Iris pigment epithelial cell (primary cell): ENCODE measurements around the gene LRMDA.
"Not testable (repeated sequence)": the region's sequence is repeated elsewhere in the genome, so short reads cannot be mapped to it uniquely, and the experiment has no call there.

Experiments
- DNase-seq: peaks from one replicate; pipeline ENCODE4 v3.0.0-alpha.2; 2011; ENCODE audit warnings: low read depth

Gene LRMDA

DNA sequence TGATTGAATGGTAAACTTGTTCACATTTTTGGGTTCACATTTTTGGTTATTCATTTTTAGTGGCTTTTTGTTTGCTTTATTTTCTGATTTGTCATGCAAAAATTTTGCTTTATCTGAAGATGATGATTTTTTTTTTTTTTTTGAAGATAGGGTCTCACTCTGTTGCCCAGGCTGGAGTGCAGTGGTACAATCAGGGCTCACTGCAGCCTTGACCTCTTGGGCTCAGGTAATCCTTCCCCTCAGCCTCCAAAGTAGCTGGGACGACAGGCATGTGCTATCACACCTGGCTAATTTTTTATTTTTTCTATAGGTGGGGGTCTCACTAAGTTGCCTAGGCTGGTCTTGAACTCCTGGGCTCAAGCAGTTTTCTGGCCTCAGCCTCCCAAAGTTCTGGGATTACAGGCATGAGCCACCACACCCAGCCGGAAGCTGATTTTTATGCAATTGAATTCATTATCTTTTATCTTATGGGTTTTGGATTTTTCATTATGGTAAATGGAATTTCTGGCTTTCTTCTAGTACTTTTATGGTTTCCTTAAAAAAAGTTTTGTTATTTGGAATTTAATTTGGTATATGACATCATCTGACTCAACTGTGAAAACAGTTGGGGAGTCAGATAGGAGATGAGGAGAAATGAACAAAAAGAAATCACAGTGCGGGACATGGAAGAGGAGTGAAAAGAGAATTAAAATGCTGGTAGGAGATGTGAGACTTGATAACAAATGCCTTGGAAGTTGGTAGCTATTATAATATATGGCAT, 158.7 kb downstream of the LRMDA start:
- no peak for DNase-seq

- no peak for DNase-seq
These were observed 160.8 kb downstream of the LRMDA start for GRCh38 chr10:75592151-75592787.

DNA sequence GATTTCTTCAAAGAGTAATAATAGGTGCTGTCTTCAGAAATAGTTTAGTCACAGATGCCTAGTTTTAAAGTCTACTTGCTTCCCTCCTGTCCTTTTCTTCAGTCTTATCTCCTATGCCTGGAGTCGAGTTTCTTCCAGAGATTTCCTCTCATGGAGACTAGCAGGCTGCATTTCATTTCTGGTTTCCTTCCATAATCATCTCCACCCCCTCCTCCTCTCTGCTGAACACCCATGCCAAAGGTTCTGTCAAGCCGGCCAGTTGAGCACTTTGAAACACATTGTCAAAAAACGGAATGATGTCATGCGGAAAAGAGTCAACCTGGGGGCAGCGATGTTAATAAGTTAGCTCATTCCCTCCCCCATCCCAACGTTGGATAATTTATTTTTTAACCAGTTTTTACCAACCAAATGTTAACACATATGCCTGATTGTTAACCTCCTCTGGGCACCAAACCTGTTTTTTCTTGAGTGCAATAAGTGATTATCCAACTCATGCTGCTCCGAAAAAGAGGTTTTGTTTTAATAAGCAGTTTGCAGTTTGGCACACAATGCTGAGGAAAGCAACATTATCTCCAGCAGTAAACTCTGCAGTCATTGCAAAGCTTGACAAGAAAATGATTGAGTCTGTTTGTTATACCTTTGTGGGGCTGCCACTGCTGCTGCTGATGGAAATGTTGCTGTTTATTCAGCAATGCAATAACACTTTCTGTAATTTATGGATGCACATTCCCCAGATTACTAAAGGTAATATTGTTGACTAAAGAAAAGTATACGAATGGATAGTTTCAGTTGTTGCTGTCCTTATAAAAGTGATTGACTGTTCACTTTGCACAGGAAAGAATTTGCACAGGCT, 161.6 kb downstream of the LRMDA start:
- DNase-seq, result no peak

DNA sequence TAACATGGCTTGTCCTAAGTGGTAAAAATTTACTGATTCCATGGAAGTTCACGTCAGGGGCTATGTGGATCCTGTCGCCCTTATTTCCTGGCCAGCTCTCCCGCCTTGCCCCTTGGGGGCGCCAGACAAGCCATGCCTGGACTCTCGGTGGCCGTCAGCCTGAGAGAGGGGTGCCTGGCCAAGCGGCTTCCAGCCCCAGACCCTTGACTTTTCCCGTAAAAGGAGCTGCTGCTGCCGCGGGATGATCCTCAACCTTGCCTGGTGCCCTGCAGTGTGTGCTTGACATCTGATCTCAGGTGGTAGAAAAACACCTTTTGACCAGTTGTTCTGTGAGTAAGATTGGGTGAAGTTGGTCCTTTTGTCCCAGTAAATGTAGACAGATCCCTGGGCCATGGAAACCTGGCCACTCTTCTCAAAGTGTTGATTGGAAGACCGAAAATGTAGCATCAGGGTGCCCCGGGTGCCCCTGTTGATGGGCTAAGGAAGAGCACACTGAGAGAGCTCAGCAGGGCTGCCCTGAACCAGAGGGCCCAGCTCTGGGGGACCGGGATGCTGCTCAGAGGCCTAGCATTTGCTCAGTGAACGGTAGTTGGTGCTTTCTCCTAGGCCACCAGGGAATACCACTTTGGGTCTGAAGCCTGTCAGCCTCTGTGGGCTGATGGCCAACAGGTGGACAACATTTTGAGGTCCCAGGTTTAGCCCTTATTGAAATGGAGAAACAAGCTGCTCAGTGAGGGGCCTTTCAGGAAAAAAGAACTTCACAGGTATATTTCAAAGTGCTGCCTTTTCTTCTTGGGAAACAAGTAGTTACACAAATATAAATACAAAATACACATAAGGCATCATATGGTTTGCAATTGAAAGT, 162.5 kb downstream of the LRMDA start:
- no peak for DNase-seq

DNA sequence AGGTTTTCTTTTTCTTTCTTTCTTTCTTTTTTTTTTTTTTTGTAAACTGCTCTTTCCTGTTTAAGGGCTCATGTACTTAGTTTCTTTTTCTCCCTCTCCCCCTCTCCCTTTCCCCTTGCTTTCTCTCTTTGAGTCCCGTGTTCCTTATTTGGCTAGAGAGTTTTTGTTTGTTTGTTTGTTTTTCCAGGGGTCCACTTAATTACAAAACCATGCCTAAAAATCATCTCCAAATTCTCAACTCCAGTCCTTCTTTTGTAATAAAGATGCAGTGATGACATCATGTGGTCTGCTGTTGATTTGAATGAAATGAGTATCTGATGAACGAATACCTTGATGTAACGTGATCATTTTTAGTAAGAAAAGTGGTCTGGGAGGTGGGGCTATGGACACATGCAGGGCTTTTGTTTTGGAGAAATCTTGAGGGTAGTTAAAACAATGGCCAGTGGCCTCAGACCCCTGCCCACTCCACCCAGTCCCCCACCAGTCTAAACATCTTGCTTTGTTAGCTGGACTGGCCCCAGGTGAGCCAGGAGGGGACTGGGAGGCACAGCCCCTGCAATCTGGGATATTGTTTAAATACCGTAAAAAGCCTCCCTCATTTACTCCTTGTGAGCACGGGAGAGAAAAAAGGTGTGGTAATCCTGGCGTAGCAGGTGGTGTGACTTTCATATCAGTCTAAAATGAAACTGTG, 165.7 kb downstream of the LRMDA start:
- no peak for DNase-seq

DNA sequence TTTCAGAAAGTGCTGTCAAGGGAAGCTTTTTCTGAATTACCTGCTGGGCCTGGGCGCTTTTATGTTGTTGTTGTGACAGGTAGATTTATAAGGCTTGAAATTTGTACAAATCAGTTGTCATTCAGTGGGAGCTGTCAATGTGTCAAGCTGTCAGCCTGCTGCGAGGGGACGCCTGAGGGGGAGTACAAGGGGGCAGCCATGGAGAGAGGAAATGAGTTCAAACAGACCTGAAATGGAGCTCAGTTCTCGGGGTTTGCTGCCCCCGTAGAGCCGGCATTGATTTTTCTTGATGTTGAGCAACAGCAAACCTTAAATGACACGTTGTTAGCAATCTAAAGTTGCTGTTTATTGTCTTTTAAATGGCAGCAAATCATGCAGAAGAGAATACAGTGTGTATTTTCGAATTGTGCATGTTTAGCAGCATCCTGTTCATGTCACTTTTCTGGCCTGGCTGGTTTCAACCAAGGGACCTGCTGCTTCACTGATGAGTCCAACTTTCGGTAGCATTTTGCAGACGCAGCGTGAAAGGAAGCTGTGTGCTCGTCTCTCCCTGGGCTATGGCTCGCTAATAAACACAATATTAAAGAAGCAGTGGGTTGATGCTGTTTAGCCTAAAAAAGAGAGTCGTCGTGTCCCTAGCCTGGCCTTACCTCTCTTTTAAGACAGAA, 166.5 kb downstream of the LRMDA start:
- DNase-seq, result no peak

DNA sequence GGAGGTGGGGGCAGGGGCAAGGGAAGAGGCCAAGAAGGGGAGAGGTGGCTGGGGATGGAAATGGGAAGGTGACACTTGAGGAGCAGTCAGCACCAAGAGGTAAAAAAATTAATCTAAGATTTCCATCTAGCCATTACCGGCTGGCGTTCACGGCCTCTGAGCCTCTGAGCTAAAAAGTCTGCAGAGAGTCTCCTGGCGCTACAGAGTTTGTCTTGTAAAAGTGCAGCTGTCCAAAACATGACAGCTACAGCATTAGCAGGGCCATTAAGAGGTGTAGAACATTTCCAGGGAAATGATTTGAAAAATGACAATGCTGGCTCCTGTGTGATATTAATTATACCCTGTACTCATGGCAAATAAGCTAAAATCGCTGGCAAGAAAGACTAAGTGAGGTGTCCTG, 167.6 kb downstream of the LRMDA start:
- DNase-seq, result no peak

GRCh38 chr10:75599875-75600648, 168.6 kb downstream of the LRMDA start:
- DNase-seq, result no peak

DNA sequence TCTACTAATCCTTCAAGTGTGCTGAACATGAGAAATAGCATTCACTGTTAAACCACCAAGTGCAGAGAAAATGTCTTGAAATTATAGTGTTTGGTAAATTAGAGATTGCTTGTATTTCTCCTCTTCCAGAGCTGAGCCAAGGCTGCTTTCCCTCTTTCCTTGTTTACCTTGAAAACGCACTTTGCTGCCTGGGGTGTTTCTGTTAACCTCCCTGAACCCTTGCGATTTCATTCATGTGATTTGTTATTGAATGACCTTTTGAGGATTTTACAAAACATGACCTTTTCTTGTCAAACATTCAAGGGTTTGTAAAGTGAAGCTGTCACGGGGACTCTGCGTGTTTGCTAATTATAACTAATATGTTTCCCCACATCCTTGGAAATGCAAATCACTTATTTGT, 169.4 kb downstream of the LRMDA start:
- DNase-seq, result no peak

GRCh38 chr10:75602341-75602740, 170.9 kb downstream of the LRMDA start:
- no peak for DNase-seq

GRCh38 chr10:75605096-75605495, 173.7 kb downstream of the LRMDA start:
- DNase-seq, result no peak

- DNase-seq, result not testable (repeated sequence)
These were observed 174.4 kb downstream of the LRMDA start for GRCh38 chr10:75605795-75606194.

DNA sequence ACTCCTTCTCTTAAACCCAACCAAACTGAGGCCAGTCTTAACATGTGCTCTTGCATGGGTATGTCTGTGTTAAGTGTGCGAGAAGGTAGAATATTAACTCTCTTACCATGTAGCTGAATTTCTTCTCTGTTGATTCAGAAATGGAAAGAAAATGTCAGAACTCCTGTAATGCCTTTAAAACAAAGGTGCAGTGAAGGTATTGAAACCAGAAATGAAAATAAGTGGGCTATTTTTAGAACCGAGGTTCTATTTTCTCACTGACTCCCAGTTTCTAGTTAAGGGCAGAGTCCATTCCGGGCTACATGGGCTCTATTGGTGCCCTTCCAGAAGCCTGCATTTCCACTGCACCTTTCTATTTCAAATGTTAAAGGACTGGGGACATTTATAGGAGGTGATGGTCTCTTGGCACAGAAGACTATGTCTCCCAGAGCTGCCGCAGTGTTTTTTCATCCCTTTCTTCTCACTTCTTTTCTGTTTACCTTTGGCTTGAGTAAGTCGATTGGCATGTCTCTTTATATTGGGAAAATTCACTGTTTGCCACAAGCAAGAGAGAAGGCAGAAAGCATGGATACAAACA, 174.9 kb downstream of the LRMDA start:
- peak; percentile 1 for DNase-seq

GRCh38 chr10:75607576-75607975, 176.2 kb downstream of the LRMDA start:
- no peak for DNase-seq

DNA sequence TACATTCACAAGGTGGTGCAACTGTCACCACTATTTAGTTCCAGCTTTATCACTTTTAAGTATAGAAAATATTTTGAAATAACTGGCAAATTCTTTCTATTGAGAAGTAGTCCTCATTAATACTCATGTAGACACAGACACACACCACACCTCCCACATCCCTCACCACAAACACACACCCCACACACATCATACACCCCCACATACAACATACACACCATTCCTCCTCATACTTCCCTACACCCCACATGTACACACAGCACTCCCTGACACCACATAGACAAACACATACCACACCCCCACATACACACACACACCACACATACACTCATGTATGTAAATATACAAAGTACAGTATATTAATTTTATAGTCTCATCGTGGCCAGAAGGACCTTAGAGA, 178.8 kb downstream of the LRMDA start:
- DNase-seq, result no peak

DNA sequence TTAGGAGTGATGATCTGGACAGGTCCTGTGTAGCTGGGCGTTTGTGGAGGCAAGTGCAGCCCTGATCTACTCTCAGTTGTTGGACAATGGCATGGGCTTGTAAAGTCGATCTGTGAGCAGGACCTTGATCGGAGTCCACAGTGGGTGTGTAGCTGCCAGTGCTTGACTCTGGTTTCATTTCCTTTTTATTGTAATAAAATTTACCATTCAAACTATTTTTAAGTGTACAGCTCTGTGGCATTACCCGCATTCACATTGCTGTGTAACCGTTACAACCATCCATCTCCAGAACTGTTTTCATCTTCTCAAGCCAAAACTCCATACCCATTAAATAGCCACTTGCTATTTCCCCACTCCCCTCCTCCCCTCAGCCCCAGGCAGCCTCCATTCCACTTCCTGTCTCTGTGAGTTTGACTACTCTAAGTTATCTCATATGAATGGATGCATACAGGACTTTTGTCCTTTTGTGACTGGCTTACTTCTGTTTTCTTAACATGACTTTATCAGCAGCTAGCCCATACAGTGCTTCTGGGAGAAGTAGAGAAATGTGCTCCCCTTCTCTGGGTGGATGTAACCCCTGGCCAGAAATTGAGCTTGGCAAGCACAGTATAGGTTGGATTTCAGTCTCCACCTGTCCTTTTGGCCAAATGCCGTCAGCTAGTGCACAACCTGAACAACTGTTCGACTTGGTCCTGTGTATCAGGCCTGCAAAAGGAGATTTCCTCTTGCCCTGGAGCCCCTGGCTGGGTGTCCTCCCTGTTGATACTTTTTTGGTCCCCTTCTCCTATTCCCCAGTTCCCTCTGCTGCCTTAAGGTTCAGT, 180.0 kb downstream of the LRMDA start:
- DNase-seq, result no peak

DNA sequence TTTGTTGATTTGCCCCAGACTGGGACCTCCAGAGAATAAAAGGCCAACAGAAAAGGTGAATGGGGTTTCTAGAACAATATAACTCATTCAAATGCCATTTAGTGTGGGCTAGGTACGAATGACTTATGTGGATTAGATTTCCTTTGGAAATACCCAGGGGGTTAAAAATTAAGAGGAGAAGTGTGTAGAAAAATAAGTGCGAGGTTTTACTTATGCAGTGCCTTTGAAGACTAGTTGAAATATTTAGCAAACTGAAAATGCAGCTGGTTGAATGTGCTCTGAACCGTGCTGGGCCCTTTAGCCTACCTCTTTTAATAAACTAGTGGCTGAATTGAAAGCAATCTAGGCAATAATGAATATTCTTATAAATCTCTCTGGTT, 180.6 kb downstream of the LRMDA start:
- no peak for DNase-seq

DNA sequence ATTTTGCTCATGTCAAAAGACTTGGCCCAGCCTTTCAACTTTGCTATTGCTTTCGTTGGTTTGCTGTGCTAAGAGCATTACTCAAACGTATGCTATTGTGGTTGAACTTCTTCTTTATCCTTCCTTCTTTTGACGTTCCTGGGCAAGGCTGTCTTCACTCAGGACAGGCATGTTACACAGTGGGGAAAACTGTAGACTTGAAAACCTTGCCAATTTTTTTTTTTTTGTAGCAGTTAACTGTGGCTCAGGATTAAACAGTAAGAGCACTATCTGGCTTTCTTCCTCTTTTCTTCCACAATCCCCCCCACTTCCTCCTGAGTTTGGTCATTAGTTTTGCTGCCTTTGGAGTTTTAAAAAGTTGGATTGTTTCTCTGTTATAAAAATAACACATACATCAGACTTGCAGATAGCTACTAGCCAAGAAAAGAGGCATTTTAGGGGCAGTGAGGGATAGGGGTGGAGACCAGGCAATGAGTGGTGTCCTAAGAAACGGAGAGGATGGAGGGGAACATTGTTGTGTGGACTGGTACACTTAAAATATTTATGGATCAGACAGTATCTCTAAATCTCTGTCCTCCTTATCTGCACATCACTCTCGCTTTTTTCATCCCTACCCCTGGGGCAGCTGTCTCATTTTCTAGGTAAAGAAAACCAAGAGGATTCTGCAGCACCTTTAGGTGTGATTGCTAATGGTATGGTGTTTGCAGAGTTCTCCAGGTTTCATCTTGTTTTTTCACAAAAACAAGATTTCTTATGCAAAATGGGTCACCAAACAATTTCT, 181.7 kb downstream of the LRMDA start:
- DNase-seq, result no peak
